Keratinocyte (primary cell): ENCODE measurements around the gene ASB13. TPM values are rescaled to one million over a fixed set of nuclear protein-coding genes. Genes with fewer than 3 reads are reported as not detected.
"Not testable (repeated sequence)": the region's sequence is repeated elsewhere in the genome, so short reads cannot be mapped to it uniquely, and the experiment has no call there.

ENCODE experiments used
- DNase-seq: peaks from one replicate; pipeline ENCODE4 v3.0.0-alpha.2; 2011; ENCODE audit warnings: low read depth, missing footprints, low spot score
- FAIRE-seq: peaks from 2 replicates; lab custom pipeline; 2011; peaks lifted over from hg19 to GRCh38; lab: Jason Lieb, UNC
- H2AFZ ChIP-seq: 2 replicates; pipeline ENCODE4 v1.6.0; 2012; ENCODE audit warnings: low read length, control low read depth, inconsistent platforms; ENCODE audit not compliant: control insufficient read depth
- H3K27ac ChIP-seq: 2 replicates; pipeline ENCODE4 v1.5.1; 2011; ENCODE audit warnings: low read length; ENCODE audit not compliant: control insufficient read depth, insufficient read depth
- H3K27me3 ChIP-seq: 3 replicates; pipeline ENCODE4 v1.6.0; 2011; ENCODE audit warnings: low read length; ENCODE audit not compliant: control insufficient read depth, insufficient read depth; ENCODE audit errors: extremely low read depth
- H3K36me3 ChIP-seq, 2 experiments: 2 replicates in 1 of 2; 3 replicates in 1 of 2; pipeline ENCODE4 v1.5.1; 2011; ENCODE audit warnings: low read length in 2 of 2, mild to moderate bottlenecking in 1 of 2; ENCODE audit not compliant: control insufficient read depth in 2 of 2, insufficient read depth in 2 of 2; ENCODE audit errors: extremely low read depth in 1 of 2
- H3K4me1 ChIP-seq: 3 replicates; pipeline ENCODE4 v1.5.1; 2011; ENCODE audit warnings: low read length; ENCODE audit not compliant: control insufficient read depth, insufficient read depth; ENCODE audit errors: extremely low read depth
- H3K4me2 ChIP-seq: 3 replicates; pipeline ENCODE4 v1.6.0; 2011; ENCODE audit warnings: low read depth, low read length; ENCODE audit not compliant: control insufficient read depth, insufficient read depth; ENCODE audit errors: extremely low read depth
- H3K4me3 ChIP-seq, 3 experiments: fragments of 200-600 bp in 1 of 3; sonication (generic) in 1 of 3; 2 replicates in 2 of 3; 3 replicates in 1 of 3; pipeline ENCODE4 v1.5.1; 2011 to 2016; ENCODE audit warnings: low read length in 3 of 3, mild to moderate bottlenecking in 3 of 3, control low read depth in 2 of 3, inconsistent platforms in 1 of 3, low read depth in 1 of 3, mixed read lengths in 1 of 3, mixed run types in 1 of 3, moderate library complexity in 1 of 3; ENCODE audit not compliant: control insufficient read depth in 2 of 3, insufficient read depth in 2 of 3; ENCODE audit errors: extremely low read depth in 1 of 3
- H3K79me2 ChIP-seq: 2 replicates; pipeline ENCODE4 v1.6.0; 2012; ENCODE audit warnings: low read length; ENCODE audit not compliant: control insufficient read depth, insufficient read depth
- H3K9ac ChIP-seq: 3 replicates; pipeline ENCODE4 v1.6.0; 2011; ENCODE audit warnings: low read length; ENCODE audit not compliant: control insufficient read depth, insufficient read depth; ENCODE audit errors: extremely low read depth
- H3K9me1 ChIP-seq: 3 replicates; pipeline ENCODE4 v1.6.0; 2011; ENCODE audit warnings: low read length; ENCODE audit not compliant: control insufficient read depth, insufficient read depth; ENCODE audit errors: extremely low read depth
- H3K9me3 ChIP-seq: 2 replicates; pipeline ENCODE4 v1.5.1; 2012; ENCODE audit warnings: low read depth, low read length; ENCODE audit not compliant: control insufficient read depth
- H4K20me1 ChIP-seq: 3 replicates; pipeline ENCODE4 v1.6.0; 2011; ENCODE audit warnings: low read length; ENCODE audit not compliant: control insufficient read depth, insufficient read depth; ENCODE audit errors: extremely low read depth
- CTCF ChIP-seq, 3 experiments: IDR thresholded peaks in 1 of 3; conservative IDR thresholded peaks in 1 of 3; optimal IDR thresholded peaks in 1 of 3; 2 replicates in 2 of 3; 3 replicates in 1 of 3; pipeline versions ENCODE3 to v1.5.1; 2011; ENCODE audit warnings: low read length in 3 of 3, mild to moderate bottlenecking in 3 of 3, moderate library complexity in 2 of 3, control low read depth in 1 of 3, inconsistent platforms in 1 of 3; ENCODE audit not compliant: insufficient read depth in 2 of 3; ENCODE audit errors: extremely low read depth in 1 of 3
- EZH2 ChIP-seq: IDR thresholded peaks from one replicate; pipeline ENCODE4 v1.6.1; 2012; ENCODE audit warnings: inconsistent platforms, mild to moderate bottlenecking, low read length, moderate library complexity
- dilution Hi-C: fragments of 300-500 bp; cut with MboI; formaldehyde crosslinking; loops from one replicate; pipeline ENCODE4 v1.7.0; 2020; ENCODE audit warnings: low sequenced_read_pairs; ENCODE audit not compliant: extremely low pct_ligation_motif_present
- polyA plus RNA-seq, 5 experiments: library from polyadenylated mRNA; depleted of rRNA in 3 of 5; stranded (reverse) in 3 of 5; stranded (forward) in 1 of 5; unstranded in 1 of 5; fragments of >200 nt; gene quantifications; 1 replicate in 1 of 5; 2 replicates in 3 of 5; 3 replicates in 1 of 5; pipeline versions ENCODE4 v1.2.1 to v1.2.3, GENCODE V29; 2011 to 2012; ENCODE audit warnings: missing spikeins in 2 of 5, low read depth in 1 of 5, low replicate concordance in 1 of 5

Gene ASB13
- polyA plus RNA-seq, 1 donor (not counting 4 experiments of a cell fraction or from before 2014, with no cell fraction given): 6.4 TPM

- FAIRE-seq (peak; percentile 68), DNase-seq (no peak)
- Histone ChIP-seq H3K27ac (peak overlapping the region; percentile 75), H3K36me3 (no peaks in the 10 kb centered on the region), H3K9me1 (no peaks in the 10 kb centered on the region), H3K79me2 (no peaks in the 10 kb centered on the region), H3K9ac (no peak overlapping the region), H3K4me3 (no peak overlapping the region), H4K20me1 (no peaks in the 10 kb centered on the region), H3K4me2 (peak overlapping the region; percentile 57), H2AFZ (no peak overlapping the region), H3K4me1 (peaks cover 26% of the 10 kb centered on the region), H3K27me3 (no peaks in the 10 kb centered on the region), H3K9me3 (no peaks in the 10 kb centered on the region)
- no peak for TF ChIP-seq EZH2
- dilution Hi-C loops: no loop called here
These were observed 44.0 kb downstream of the ASB13 start for GRCh38 chr10:5622186-5622960.

DNA sequence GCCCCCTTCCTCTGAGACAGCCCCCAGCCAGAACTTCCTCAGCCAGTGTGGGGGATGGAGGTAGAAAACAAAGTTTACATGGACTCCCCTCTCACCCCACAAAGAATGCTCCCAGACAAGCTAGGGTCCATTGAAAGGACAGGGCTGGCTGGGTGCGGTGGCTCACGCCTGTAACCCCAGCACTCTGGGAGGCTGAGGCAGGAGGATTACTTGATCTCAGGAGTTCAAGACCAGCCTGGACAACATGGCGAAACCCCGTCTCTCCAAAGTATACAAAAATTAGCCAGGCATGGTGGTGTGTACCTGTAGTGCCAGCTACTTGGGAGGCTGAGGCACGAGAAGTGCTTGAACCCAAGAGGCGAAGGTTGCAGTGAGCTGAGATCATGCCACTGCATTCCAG, 45.0 kb downstream of the ASB13 start:
- H4K20me1 ChIP-seq, FAIRE-seq, H3K4me3 ChIP-seq, dilution Hi-C loops, H3K4me2 ChIP-seq, H2AFZ ChIP-seq, H3K27me3 ChIP-seq, H3K9ac ChIP-seq, DNase-seq, H3K79me2 ChIP-seq, H3K36me3 ChIP-seq, H3K9me3 ChIP-seq, H3K9me1 ChIP-seq, H3K27ac ChIP-seq: not testable (repeated sequence)
- H3K4me1 ChIP-seq: peaks cover 32% of the 10 kb centered on the region

GRCh38 chr10:5620966-5621365, 45.4 kb downstream of the ASB13 start:
- H3K4me1 ChIP-seq: peaks cover 32% of the 10 kb centered on the region
- no peak overlapping the region for H3K27ac ChIP-seq
- H3K9me3 ChIP-seq: no peaks in the 10 kb centered on the region
- H3K9me1 ChIP-seq: no peaks in the 10 kb centered on the region
- FAIRE-seq (no peak), DNase-seq (no peak)
- dilution Hi-C loops: no loop called here
- H3K36me3 ChIP-seq: no peaks in the 10 kb centered on the region
- no peaks in the 10 kb centered on the region for H4K20me1 ChIP-seq
- TF ChIP-seq CTCF (optimal IDR thresholded peaks at IDR 0.05 in 1 of 3, IDR thresholded peaks at IDR 0.05 in 1 of 3, conservative IDR thresholded peaks at IDR 0.05 in 1 of 3; ENCODE audit: extremely low read depth in 1 of 3, insufficient read depth in 2 of 3, low read length in 3 of 3) (no peak), EZH2 (no peak)
- H3K4me3 ChIP-seq: no peak overlapping the region
- no peak overlapping the region for H3K4me2 ChIP-seq
- no peaks in the 10 kb centered on the region for H3K27me3 ChIP-seq
- H2AFZ ChIP-seq: no peak overlapping the region
- no peak overlapping the region for H3K9ac ChIP-seq
- no peaks in the 10 kb centered on the region for H3K79me2 ChIP-seq
